Cardiac fibroblast (primary cell): Measurements from ENCODE around the gene CADM2.

ENCODE experiments used
- DNase-seq, 2 donors: peaks; one replicate each; pipeline versions ENCODE4 v3.0.0 to v3.0.0-alpha.2; 2010; ENCODE audit warnings: low read depth in 2 of 2
- H3K4me3 ChIP-seq, 2 donors: replicated peaks in 1 of 2; 1 replicate in 1 of 2; 2 replicates in 1 of 2; pipeline ENCODE4 v1.5.1; 2011; ENCODE audit warnings: low read depth in 2 of 2, low read length in 2 of 2, mild to moderate bottlenecking in 2 of 2, moderate library complexity in 1 of 2
- TF ChIP-seq, protein P1 (sequence below): IDR thresholded peaks from one replicate; pipeline ENCODE4 v1.5.1; 2011; ENCODE audit warnings: low read depth, mild to moderate bottlenecking, low read length, inconsistent platforms

Gene CADM2

DNA sequence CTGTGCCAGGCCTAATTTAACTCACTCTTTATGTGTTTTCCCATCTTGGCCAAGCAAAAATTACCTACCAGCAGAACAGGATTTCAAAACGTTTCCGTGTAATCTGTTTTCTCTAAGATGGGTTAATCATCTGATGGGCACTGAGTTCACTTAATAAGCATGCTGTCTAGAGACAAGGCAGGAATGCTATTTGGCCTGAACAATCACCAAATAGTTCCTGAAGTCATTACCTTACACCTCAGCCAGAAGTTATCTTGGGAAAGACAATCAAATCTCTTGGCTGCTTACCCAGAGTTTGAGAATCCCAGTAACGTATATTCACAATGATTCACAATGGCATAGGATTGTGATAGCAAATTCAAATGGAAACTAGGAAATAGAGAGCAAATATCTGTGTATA lies 779.1 kb downstream of the CADM2 start:
- TF ChIP-seq, protein P1, sequence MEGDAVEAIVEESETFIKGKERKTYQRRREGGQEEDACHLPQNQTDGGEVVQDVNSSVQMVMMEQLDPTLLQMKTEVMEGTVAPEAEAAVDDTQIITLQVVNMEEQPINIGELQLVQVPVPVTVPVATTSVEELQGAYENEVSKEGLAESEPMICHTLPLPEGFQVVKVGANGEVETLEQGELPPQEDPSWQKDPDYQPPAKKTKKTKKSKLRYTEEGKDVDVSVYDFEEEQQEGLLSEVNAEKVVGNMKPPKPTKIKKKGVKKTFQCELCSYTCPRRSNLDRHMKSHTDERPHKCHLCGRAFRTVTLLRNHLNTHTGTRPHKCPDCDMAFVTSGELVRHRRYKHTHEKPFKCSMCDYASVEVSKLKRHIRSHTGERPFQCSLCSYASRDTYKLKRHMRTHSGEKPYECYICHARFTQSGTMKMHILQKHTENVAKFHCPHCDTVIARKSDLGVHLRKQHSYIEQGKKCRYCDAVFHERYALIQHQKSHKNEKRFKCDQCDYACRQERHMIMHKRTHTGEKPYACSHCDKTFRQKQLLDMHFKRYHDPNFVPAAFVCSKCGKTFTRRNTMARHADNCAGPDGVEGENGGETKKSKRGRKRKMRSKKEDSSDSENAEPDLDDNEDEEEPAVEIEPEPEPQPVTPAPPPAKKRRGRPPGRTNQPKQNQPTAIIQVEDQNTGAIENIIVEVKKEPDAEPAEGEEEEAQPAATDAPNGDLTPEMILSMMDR: no peak
- DNase-seq: no peak
- H3K4me3 ChIP-seq: no peak overlapping the region

DNA sequence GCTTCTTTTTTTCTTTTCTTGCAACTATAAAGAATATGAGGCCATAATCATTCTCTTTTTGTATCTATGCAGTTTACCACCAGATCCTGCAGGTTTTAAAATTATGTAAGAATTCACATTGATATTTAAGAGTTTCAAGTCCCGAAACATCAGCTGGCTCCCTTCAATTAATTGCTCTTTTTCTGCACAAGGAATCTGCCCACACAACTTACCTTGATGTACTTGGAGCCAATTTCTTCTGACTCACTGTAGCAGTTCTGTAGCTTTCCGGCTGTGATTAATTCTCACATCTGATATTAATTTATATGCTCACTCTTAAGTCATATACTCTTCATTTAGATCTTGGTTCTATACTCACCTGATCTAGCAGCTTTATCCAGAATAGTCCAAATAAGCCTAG lies 781.8 kb downstream of the CADM2 start:
- DNase-seq: no peak
- H3K4me3 ChIP-seq: no peak overlapping the region
- TF ChIP-seq, protein P1: no peak

DNA sequence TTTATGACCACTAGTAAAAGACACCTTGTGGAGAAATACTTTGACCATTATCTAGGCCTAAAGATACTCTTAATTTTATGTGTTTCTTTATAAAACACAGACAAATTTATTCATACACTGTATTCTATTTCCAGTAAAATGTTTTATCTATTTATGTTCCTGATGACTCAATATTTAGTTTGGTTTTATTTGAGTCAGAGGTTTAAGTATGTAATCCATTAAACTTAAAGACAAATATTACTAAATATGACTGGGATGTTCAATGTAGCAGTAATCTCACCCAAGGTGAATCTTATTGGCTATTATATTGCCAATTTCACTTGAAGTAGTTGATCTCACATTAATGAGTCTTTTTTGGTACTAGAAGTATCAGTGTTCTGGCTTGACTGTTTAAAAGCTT lies 799.7 kb downstream of the CADM2 start:
- DNase-seq: no peak
- no peak overlapping the region for H3K4me3 ChIP-seq
- TF ChIP-seq, protein P1: no peak

DNA sequence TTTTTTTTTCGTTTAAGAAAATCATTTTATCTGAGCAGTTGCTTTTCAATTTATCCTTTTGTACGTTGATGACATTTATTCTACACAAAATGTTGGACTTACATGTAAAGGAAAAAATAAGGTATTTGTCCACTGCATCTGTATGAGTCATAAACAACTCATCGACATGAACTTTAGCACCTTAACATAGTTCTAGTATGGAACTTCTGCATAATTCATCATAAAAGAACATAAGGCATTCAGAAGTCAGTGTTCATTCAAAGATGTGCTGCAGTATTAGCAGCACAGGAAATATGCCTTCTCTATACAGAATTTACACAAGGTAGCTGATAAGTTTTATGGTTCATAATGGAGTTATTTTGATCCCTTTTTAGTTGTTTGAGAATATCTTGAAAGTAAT lies 801.6 kb downstream of the CADM2 start:
- DNase-seq: peak in 1 of 2 donors; percentile 7
- H3K4me3 ChIP-seq: no peak overlapping the region
- TF ChIP-seq, protein P1: no peak

DNA sequence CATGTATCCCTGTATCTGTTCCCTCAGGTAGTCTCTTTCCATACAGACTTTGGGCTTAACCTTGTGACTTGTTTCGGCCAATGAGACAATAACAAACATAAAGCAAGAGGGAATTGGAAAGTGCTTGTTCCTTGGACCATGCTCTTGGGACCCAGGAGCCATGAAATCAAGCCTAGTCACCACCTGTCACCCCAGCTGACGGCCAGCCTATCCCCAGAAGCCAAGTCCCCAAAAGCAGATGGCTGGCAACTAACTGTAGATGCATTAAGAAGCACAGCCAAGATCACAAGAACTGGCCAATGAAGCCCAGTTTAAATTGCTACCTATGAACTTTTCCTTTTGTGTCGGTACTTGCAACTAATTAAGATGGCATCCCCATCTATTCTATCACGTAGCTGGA lies 822.0 kb downstream of the CADM2 start:
- TF ChIP-seq, protein P1: no peak
- no peak overlapping the region for H3K4me3 ChIP-seq
- DNase-seq: no peak

DNA sequence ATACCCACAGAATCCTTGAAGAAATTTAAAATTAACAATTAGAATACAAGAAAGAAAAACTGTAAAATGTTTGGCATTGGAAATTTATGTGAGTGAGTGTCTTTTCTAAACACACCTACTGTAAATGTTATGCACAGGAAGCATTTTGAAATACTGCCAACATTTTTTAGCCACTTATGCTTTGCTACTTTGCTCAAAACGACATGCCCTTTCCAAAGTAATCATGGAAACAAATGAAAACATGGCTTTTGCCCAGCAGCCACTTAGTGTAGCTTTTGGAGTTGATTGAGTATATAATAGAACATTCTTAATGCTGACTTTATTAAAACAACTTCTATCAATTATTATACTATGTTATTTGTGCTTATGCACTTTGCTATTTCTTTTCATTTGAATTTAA lies 823.0 kb downstream of the CADM2 start:
- TF ChIP-seq, protein P1: no peak
- H3K4me3 ChIP-seq: no peak overlapping the region
- no peak for DNase-seq

DNA sequence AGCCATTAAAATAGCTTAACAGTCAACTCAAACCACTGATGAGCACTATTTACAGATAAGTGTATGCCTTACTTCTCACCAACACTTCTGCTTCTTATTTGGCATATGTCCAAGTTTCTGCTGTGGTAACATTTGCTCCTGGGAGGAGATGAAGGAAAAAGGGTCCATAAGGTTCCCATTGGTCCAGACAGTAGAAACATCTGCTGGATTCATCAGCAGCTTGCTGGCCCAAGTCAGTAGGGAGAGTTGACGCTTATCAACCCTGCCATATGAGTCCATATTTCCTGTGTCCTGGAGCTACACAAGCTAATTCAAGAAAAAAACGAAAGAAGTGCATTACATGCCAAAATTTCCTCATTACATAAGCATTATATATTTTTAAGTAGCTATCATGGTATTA lies 824.5 kb downstream of the CADM2 start:
- H3K4me3 ChIP-seq: no peak overlapping the region
- DNase-seq: peak; percentile 0 to 1
- TF ChIP-seq, protein P1: no peak
